GM21423 (cell line): Measurements from ENCODE around the gene GABRG3.
"Not testable (repeated sequence)": the region's sequence is repeated elsewhere in the genome, so short reads cannot be mapped to it uniquely, and the experiment has no call there.

ENCODE experiments used
- ATAC-seq: cut with Tn5 transposase; IDR thresholded peaks from one replicate; pipeline ENCODE4 v1.9.1; 2021; ENCODE audit warnings: mild to moderate bottlenecking, moderate library complexity; ENCODE audit not compliant: unreplicated experiment

The GABRG3 gene

DNA sequence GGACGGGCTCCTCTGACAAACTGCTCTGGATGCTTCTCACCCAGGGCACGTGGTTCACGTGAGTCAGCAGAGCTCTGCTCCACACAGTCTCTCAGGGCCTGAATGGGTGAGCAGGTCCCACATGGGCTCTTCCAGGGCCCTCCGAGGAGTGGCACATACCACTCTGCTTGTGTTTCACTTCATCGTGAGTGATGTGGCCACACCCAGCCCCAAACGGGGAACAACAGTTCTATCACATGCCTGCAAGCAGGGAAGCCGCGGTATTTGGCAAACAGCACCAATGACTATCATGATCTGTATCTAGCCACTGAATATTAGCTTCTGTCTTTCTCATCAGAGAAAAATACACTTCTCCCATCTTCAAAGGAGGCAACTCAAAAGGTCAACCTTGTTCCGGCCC lies 352.8 kb downstream of the GABRG3 start:
- ATAC-seq: no peak

DNA sequence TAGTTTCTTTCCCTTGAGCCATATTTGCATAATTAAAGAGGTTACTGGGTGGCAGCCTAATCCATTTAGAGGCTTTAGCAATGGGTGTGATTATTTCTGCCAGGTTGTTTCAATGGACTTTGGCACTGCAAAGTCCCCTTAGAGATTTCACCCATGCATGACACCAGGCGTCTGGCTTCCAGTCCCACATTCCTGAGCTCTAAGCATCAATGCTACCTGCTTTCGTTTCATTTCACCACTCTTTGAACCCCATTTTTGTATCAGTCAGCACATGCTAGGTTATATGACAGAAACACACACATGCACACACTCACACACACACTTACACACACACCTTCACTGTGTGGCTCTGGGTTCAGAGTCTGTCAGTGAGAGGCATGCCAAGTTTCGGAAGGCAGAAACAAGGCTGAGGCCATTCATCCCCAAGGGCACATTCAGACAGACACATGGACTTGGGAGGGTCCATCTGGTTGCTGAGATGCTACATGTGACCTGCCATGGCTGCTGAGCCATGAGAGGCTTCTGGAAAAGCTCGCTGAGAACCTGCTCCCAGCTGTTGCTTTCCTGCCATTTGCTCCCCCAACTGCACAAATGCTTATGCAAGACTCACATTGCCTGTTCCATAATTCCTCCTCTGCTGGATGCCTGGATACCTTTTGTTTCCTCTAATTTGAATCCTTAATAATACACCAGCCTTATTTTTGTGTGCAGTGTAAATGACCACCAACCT lies 354.1 kb downstream of the GABRG3 start:
- ATAC-seq: no peak

DNA sequence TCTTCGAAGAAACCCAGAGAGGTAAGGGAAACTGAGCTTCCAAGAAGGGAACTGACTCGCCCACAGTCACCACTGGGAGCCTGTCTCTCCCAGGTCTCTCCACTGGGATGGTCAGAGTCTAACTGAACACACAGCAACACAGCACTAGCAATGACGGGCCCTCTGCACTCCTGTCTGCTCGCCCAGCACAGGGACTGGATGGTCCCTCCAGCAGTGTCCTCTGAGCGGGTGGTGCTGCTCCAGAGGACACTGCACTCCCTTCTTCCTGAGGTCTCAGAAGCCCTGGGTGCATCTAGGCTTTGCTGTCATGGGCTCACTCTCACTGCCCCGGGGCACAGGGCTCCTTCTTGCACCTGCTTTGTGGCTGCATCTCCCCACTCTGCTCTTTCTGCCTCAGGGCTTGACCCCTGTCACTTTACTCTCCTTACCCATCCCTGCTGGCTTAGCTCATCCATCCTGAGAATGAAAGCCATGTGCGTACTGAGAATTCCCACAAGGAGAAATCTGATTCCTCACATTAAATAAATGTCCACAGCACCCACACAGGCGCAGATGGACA lies 356.6 kb downstream of the GABRG3 start:
- no peak for ATAC-seq

DNA sequence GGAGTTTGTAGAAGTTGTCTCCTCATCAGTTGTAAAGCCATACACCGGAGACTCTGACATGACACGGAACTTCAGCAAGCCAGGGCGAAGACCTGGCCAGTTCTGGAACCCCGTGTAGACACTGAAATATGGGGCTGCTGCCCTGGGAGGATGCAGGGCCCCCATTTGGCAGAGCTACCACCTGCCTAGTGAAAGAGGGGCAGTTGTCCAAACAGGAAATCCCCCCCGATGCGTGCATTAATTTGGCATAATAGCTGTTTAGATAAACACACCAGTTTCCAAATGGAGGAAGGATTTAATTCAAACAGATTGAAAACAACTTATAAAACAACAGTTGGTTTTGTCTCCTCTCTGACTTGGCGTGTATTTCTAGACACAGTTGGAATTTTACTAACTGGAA lies 357.2 kb downstream of the GABRG3 start:
- no peak for ATAC-seq

DNA sequence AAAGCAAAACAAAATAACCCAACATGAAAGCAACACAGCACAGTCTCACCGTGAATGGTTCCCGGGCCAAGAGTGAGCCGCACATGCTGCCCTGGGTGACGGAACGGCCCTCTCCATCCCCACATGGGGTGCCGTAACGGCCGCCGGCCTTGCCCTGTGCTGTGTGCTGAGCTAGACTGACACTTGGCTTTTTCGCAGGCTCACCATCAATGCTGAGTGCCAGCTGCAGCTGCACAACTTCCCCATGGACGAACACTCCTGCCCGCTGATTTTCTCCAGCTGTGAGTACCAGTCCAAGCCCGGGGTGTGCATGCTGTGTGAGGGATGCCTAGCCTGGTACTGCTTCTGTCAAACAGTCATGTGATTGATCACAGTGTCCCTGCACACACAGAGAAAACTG lies 357.6 kb downstream of the GABRG3 start:
- no peak for ATAC-seq

DNA sequence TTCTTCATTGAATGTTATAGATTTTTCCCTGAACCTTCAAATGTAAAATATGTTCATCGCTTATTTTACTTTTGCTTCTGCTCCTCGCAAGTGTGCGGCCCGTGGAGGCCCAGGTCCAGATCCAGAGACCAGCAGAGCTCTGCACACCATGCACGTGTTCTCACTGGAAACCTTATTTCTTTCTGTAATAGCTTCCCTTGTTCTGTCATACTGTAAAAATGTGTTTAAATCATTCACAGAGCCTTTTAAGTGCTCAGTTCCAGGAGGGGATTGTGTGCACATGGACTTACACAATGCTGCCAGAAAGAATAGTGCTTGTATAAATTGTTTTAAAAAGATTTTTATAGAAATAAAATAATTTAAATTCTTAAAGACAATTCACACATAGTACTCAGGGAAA lies 359.3 kb downstream of the GABRG3 start:
- no peak for ATAC-seq

DNA sequence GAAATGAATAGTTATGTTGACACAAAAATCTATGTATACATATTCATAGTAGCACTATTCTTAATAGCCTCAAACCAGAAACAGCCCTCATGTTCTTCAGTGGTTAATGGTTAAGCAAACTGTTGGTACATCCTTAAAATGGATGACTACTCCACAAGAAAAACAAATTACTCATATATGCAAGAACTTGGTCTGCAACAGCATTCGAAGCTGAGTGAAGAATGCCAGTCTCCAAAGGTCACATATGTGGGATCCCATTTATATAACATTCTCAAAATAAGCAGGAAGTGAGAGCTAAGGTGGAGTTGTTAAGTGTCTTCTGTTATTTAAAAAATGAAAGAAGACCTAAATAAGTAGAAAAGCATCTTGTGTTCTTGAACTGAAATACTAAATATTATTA lies 365.7 kb downstream of the GABRG3 start:
- ATAC-seq: no peak

DNA sequence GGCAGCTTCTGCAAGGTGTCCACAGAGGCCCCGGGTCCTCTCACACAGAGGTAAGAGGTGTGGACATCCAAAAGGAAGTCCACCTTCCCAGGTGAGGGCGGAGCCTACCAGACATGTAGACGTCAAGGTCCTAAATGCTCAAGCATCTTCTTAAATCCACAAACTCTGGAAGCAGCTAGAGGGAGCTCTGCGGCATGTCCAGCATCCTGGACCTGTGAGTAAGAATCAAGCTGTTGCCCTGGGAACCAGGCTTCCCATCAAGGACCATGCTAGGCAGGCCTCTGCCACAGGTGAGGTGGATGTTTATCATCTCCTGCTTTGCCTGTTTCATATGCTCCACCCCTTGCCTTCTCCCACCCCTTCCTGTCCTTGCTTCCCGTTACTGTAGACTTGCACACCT lies 368.2 kb downstream of the GABRG3 start:
- ATAC-seq: no peak

DNA sequence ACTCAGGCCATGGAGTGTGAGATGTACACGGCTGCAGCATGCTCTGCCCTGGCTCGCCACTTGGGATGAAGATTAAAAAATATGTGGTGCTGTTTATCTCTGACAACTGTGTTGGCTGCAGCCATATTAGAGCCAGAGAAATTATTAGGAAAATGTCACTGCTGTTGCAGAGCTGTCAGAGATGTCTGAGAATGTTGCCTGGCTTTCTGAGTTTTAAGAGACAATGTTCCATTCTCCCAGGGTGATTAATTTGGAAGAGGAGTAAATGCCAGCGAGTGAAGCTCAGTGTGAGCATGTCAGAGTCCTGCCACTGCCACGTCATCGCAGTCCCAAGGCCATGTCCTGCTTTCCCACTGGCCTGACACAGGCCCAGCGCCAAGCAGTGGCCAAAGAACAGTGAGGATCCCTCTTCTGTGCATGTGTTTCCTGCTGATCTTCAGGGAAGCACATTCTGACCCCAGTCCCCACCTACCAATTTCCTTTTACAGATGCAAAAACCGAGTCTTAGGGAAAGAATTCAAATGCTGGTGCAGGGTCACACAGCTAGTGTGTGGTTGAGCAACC lies 370.9 kb downstream of the GABRG3 start:
- ATAC-seq: no peak

DNA sequence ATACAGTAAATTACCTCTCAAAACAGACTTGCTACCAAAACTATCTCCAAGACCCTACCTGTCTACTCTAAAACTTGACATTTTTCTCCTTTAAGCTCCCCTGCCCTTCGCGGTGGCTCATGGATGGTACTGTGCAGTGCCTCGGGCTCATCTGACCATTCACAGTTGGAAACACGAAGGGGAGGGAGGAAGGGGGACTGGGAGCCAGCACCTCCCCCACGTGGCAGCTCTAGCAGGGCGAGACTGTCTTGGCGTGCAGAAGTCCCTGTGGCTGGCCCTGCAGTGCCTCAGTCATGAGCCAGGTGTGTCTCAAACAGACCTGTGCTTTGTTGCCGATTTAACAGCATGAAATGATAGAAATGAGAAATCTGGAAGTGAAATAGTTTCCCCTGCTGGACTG lies 372.0 kb downstream of the GABRG3 start:
- ATAC-seq: no peak

DNA sequence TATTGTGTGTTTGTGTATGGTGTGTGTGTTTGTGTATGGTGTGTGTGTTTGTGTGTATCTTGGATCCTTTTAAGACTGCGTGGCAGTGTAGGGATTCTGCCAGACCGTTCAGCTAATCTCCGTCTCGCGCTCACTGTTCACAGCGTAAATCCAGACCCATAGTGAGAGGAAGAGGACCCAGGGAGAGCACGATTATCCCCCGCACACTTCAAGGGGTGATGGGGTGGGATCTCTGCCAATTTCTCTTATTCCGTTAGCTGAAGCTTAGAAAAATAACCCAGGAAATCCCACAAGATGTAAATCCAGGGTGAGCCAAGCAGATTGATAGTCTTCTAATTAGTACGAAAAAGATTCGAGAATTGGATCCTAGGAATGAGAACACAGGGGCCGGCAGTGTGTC lies 381.2 kb downstream of the GABRG3 start:
- ATAC-seq: no peak

DNA sequence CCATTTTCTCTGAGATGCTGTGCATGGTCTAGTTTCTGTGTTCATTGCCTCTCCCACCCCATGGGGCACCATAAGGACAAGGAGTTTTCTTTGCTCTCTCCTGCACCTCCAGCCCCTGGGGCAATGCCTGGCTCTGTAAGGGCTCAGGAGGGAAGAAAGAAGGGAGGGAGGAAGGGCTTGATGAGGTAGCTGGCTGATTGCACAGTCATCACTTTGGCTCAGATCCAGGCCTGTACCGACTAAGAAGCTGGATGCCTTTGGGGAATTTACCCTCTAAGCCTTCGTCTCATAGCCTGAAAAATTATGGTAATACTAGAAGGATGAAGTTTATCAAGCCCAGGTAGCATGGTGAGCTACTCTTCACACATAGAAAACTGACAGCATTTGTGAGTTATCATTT lies 382.9 kb downstream of the GABRG3 start:
- no peak for ATAC-seq

DNA sequence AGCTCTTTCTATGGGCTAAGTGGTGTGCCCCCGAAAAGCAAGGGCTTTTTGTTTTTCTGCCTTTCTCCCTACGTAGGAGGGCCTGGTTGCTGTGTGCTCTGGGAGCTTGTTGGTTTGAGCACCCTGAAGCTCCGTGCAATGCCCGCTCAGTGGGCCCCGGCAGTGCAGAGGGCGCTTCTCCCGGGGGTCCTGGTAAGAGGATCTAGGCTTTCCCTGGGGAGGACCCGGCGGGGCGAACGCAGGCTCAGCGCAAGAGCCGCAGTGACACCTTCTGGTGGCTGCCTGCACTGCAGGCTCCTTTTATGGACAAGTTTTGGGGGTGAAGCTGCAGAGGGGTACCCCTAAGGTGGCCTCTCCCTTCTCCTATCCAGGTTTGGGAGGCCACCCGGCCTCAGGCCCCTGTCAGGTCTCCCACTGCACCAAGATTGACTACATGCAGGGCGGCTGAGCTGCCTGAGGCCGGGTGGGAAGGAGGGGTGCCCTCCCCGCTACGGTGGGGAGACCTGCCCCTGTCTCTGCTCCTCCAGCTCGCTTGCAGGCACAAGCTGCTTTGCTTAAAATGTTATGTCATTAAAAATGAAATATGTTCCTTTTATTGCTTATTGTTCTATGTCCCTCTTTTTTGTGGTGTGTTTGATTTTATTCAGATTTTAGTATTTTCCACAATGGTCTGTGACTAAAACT lies 387.9 kb downstream of the GABRG3 start:
- ATAC-seq: no peak

DNA sequence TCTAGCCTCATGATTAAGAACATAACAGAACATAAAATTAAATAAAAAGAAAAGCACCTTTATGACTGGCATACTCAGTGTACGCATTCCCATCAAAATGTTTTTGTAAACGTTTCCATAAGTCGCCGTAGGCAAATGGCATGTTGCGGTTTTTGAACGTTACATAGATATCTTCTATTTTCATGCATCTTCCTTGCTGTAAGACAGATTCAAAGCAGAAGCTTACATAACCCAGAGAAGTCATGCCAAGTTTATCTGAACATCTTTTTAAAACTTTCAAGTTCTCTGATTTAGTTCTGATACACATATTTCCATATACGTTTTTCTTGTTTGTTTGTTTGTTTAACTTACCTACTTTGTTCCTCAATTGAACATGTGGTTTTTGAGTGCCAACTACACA lies 388.6 kb downstream of the GABRG3 start:
- ATAC-seq: no peak

DNA sequence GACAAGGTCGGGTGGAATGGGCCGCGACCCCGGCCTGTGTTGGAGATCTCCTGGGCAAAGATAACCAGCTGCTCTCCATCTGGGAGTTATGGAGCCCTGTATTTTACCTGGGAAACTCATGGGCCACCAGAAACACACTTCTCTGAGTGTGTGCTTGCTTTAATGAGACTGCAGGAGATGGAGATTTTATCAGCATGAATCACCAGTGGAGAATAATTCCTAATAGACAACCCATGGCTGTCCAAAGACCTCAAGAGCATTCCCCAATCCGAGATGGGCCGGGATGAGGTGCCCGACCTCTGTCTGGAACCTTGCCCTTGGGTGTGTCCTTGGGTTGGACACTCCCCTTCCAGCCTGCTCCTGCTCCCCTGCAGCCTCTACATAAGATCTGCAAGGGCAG lies 389.3 kb downstream of the GABRG3 start:
- no peak for ATAC-seq

DNA sequence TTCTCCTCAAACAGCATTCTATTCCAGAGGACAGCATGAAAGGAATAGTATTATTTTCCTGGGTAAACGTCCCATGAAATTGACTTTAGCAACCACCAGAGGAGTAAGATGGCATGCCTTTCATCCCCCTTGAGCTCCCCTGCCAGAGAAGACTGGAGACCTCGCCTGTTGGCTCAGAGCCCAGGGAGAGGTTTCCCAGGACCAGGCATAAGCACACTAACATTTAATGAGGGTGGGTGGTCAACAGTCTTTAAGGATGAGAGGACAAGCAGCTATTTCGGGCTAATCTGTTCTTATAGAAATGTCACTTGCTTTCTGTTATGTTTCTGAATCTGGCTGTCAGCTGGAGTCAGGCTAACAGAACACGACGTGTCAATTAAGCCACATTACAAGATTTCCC lies 390.5 kb downstream of the GABRG3 start:
- no peak for ATAC-seq

DNA sequence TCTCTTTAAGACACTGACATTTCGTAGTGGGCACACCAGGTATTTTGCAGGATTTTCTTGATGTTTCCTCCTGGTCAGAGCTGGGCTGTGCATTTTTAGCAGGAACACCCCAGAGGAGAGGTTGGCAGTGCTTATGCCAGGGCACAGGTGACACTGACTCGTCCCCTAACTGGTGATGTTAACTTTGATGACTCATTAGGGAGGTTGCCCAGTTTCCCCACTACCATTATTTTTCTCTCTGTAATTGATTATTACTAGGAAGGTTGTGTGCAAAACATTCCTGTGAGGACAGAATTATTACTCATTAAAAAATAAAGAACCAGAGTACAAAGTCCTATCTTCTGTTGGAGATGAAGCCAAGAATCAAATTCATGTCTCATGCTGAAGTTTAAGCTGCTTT lies 394.5 kb downstream of the GABRG3 start:
- ATAC-seq: no peak

DNA sequence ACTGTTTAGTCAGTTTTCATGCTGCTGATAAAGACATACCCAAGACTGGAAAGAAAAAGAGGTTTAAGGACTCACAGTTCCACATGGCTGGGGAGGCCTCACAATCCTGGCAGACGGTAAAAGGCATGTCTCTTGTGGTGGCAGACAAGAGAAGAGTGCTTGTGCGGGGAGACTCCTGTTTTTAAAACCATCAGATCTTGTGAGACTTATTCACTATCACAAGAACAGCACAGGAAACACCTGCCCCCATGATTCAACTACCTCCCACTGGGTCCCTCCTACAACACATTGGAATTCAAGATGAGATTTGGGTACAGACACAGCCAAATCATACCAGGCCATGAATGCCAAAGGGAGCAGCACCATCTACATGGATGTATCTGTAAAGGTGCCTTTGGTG lies 406.4 kb downstream of the GABRG3 start:
- ATAC-seq: not testable (repeated sequence)

DNA sequence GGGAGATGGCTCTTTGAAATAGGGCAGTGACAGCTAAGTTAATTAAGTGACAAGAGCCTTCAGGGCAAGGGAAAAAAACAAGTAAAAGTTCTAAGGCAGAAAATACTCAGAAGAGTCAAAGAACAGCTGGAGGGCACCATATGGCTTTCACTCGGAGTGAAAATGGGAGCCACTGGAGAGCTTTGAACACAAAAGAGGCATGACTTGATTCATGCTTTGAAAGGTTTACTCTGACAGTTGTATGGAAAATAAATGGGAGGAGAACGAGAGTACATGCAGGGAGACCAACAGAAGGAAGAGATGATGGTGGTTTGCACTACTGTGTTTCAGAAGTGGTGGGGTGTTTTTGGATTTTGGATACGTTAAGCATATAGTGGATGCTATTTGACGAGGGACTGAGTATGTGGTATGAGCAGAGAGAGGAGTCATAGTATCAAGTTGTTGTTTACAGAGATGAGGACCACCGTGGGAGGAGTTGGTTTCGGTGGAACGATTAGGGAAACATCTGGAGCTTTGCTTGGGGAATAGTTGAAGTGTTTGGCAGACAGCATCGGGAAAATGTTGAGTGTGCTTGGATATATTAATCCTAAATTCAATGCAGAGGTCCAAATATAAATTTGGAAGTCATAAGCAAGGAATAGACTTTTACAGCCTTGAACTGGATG lies 411.5 kb downstream of the GABRG3 start:
- no peak for ATAC-seq

DNA sequence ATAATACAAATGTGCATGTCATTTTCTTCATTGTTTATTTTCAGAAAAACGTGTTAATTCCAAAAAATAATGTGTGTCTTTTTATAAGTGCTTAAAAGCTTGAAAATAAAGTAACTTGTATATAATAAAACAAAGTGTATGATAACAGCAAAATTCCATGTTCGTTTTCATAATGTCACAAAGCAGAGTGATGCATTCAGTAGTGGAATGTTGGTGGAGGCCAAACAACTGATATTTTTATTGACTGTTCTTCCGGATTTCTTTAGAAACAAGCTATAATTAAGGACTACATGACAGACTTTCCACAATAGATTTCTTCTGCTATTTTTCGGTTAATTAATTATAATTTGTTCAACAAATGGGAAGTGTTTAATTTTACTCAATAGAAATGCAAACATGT lies 412.7 kb downstream of the GABRG3 start:
- no peak for ATAC-seq

DNA sequence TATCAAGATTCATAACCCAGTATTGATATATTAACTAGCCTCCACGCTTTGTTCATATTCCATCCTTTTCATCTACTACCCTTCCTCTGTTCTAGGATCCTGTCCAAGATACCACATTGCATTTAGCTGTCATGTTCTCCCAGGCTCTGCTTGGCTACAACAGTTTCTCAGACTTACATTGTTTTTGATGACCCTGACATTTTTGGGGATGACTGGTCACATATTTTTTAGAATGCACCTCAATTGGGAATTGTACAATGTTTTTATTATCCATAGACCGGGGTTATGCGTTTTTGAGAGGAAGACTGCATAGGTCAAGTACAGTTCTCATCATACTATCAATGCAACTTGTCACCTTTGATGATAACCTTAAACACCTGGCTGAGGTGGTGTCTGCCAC lies 421.2 kb downstream of the GABRG3 start:
- ATAC-seq: no peak

DNA sequence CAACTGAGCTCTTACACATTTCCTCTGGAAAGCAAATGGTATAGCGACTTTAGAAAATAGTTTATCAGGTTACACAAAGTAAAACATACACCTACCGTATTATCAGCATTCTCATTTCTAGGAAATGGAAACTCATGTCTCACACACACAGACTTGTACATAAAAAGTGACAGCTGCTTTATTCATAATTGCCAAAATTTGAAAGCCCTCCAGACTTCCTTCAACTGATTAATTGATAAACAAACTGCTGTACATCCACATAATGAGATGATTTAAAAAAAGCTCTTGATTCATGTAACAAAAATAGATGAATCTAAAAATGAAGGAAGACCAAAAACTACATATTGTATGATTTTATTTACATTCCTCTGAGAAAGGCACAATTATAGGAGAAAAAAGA lies 425.5 kb downstream of the GABRG3 start:
- no peak for ATAC-seq
